HCT116 (cell line): ENCODE measurements around the gene MYCN. TPM values are rescaled to one million over a fixed set of nuclear protein-coding genes. Genes with fewer than 3 reads are reported as not detected.

Source experiments
- ATAC-seq: fragments of 200-7000 bp; cut with Tn5 transposase; 2 replicates; pipeline ENCODE4 v1.9.1; 2020; ENCODE audit warnings: mild to moderate bottlenecking, moderate library complexity
- BruUV-seq: library from RNA; stranded (reverse); fragments of 400-500 nt; replicated peaks from 2 replicates; lab custom pipeline; 2021; lab: Mats Ljungman, UMichigan
- CTCF ChIA-PET: fragments of 300-600 bp; sonication (Branson Sonifier 250); formaldehyde crosslinking; loops from one replicate; lab custom pipeline; 2021; ENCODE audit warnings: antibody characterized with exemption; lab: Charles Lee
- POLR2A ChIA-PET: fragments of 300-600, 350-600 bp; sonication (Branson Sonifier 250); formaldehyde crosslinking; loops from one replicate; lab custom pipeline; 2021; ENCODE audit warnings: antibody characterized with exemption; lab: Charles Lee
- RAD21 ChIA-PET, 2 experiments: fragments of 300-600 bp; sonication (Branson Sonifier 250); formaldehyde crosslinking; loops; one replicate each; lab custom pipeline; 2023; ENCODE audit warnings: low total read pairs in 2 of 2; ENCODE audit not compliant: uncharacterized antibody in 2 of 2, unreplicated experiment in 2 of 2, low non-redundant PET in 1 of 2; lab: Charles Lee
- DNase-seq: peaks from one replicate; pipeline ENCODE4 v3.0.0-alpha.2; 2010; ENCODE audit warnings: low read depth, low spot score
- H2AFZ ChIP-seq: fragments of 200-600 bp; shearing (Covaris generic), sonication (generic); 2 replicates; pipeline ENCODE4 v1.6.1; 2017; ENCODE audit warnings: low read depth, mixed run types, mixed read lengths, antibody characterized with exemption, low read length; ENCODE audit not compliant: poor library complexity, severe bottlenecking
- H3K27ac ChIP-seq: 2 replicates; pipeline ENCODE4 v1.5.1; 2012; ENCODE audit warnings: low read depth, low read length
- H3K27me3 ChIP-seq: fragments of 200-600 bp; sonication (generic); 2 replicates; pipeline ENCODE4 v1.6.1; 2016; ENCODE audit warnings: mixed run types, low read length, mixed read lengths; ENCODE audit not compliant: insufficient read depth
- H3K36me3 ChIP-seq, 2 experiments: fragments of 200-500 bp in 1 of 2; fragments of 200-600 bp in 1 of 2; sonication (Bioruptor generic) in 1 of 2; sonication (generic) in 1 of 2; 2 replicates each; pipeline versions ENCODE4 v1.5.1 to v1.6.1; 2014 to 2016; ENCODE audit warnings: low read length in 2 of 2, inconsistent platforms in 1 of 2, mixed read lengths in 1 of 2, mixed run types in 1 of 2; ENCODE audit not compliant: insufficient read depth in 2 of 2, control insufficient read depth in 1 of 2
- H3K4me1 ChIP-seq, 2 experiments: fragments of 200-600 bp in 1 of 2; sonication (generic) in 1 of 2; 2 replicates each; pipeline versions ENCODE4 v1.5.1 to v1.6.1; 2012 to 2017; ENCODE audit warnings: low read length in 2 of 2, inconsistent platforms in 1 of 2, mild to moderate bottlenecking in 1 of 2, mixed read lengths in 1 of 2, mixed run types in 1 of 2, moderate library complexity in 1 of 2; ENCODE audit not compliant: insufficient read depth in 2 of 2, control insufficient read depth in 1 of 2
- H3K4me2 ChIP-seq: fragments of 200-600 bp; sonication (generic); 2 replicates; pipeline ENCODE4 v1.6.1; 2017; ENCODE audit warnings: mixed run types, low read length, mixed read lengths
- H3K4me3 ChIP-seq, 2 experiments: fragments of 200-600 bp in 1 of 2; sonication (generic) in 1 of 2; replicated peaks in 1 of 2; 2 replicates each; pipeline ENCODE4 v1.5.1; 2011 to 2016; ENCODE audit warnings: low read length in 2 of 2, control low read depth in 1 of 2, low read depth in 1 of 2, mild to moderate bottlenecking in 1 of 2, mixed read lengths in 1 of 2, mixed run types in 1 of 2
- H3K79me2 ChIP-seq: fragments of 200-600 bp; sonication (generic); 2 replicates; pipeline ENCODE4 v1.6.1; 2017; ENCODE audit warnings: mild to moderate bottlenecking, mixed run types, low read length, moderate library complexity, mixed read lengths; ENCODE audit not compliant: insufficient read depth
- H3K9ac ChIP-seq: fragments of 200-600 bp; sonication (generic); 2 replicates; pipeline ENCODE4 v1.6.1; 2016; ENCODE audit warnings: low read length, mixed read lengths
- H3K9me2 ChIP-seq: fragments of 200-600 bp; sonication (generic), shearing (Covaris generic); 2 replicates; pipeline ENCODE4 v1.6.1; 2017; ENCODE audit warnings: mixed run types, mild to moderate bottlenecking, moderate library complexity; ENCODE audit not compliant: insufficient read depth
- H3K9me3 ChIP-seq, 2 experiments: fragments of 200-500 bp in 1 of 2; fragments of 200-600 bp in 1 of 2; sonication (Bioruptor generic) in 1 of 2; sonication (generic) in 1 of 2; 2 replicates each; pipeline ENCODE4 v1.6.1; 2014 to 2017; ENCODE audit warnings: low read length in 2 of 2, mixed read lengths in 2 of 2, inconsistent platforms in 1 of 2, low read depth in 1 of 2, mild to moderate bottlenecking in 1 of 2, mixed run types in 1 of 2, moderate library complexity in 1 of 2; ENCODE audit not compliant: control insufficient read depth in 1 of 2, insufficient read depth in 1 of 2
- H4K20me1 ChIP-seq: fragments of 200-600 bp; sonication (generic), shearing (Covaris generic); 2 replicates; pipeline ENCODE4 v1.6.1; 2017; ENCODE audit warnings: mixed run types, mild to moderate bottlenecking, moderate library complexity; ENCODE audit not compliant: insufficient read depth
- CBX3 ChIP-seq: IDR thresholded peaks from 2 replicates; pipeline ENCODE4 v1.6.1; 2012; ENCODE audit warnings: low read depth
- CEBPB ChIP-seq: IDR thresholded peaks from 2 replicates; pipeline ENCODE4 v1.6.1; 2012; ENCODE audit warnings: low read depth
- CTCF ChIP-seq, 3 experiments: fragments of 200-600 bp in 1 of 3; sonication (generic) in 1 of 3; IDR thresholded peaks in 2 of 3; conservative IDR thresholded peaks in 1 of 3; 2 replicates each; pipeline ENCODE4 v1.5.1; 2012 to 2017; ENCODE audit warnings: low read depth in 2 of 3, low read length in 2 of 3, antibody characterized with exemption in 1 of 3, borderline replicate concordance in 1 of 3, control low read depth in 1 of 3, mild to moderate bottlenecking in 1 of 3, mixed read lengths in 1 of 3, mixed run types in 1 of 3, moderate library complexity in 1 of 3; ENCODE audit not compliant: insufficient read depth in 1 of 3
- EGR1 ChIP-seq: IDR thresholded peaks from 2 replicates; pipeline ENCODE4 v1.6.1; 2012; ENCODE audit warnings: low read depth
- ELF1 ChIP-seq: IDR thresholded peaks from 2 replicates; pipeline ENCODE4 v1.6.1; 2012; ENCODE audit warnings: low read depth, borderline replicate concordance
- EZH2phosphoT487 ChIP-seq: fragments of 200-600 bp; IDR thresholded peaks from 2 replicates; pipeline ENCODE4 v1.6.1; 2018; ENCODE audit warnings: antibody characterized with exemption, borderline replicate concordance
- POLR2A ChIP-seq: IDR thresholded peaks from 2 replicates; pipeline ENCODE4 v1.7.0; 2011; ENCODE audit warnings: borderline replicate concordance; ENCODE audit not compliant: insufficient read depth, insufficient read length; ENCODE audit errors: extremely low read depth
- SIN3A ChIP-seq: IDR thresholded peaks from 2 replicates; pipeline ENCODE4 v1.6.1; 2012; ENCODE audit warnings: low read depth
- SRF ChIP-seq: IDR thresholded peaks from 2 replicates; pipeline ENCODE4 v1.6.1; 2012; ENCODE audit warnings: low read depth
- TCF7L2 ChIP-seq: IDR thresholded peaks from 2 replicates; pipeline ENCODE4 v1.7.0; 2011; ENCODE audit warnings: borderline replicate concordance, inconsistent platforms; ENCODE audit not compliant: insufficient read depth, insufficient read length; ENCODE audit errors: extremely low read depth
- YY1 ChIP-seq: IDR thresholded peaks from 2 replicates; pipeline ENCODE4 v1.6.1; 2011; ENCODE audit warnings: low read length, low read depth, moderate library complexity, mild to moderate bottlenecking; ENCODE audit not compliant: insufficient replicate concordance; ENCODE audit errors: extremely low read depth
- ZNF274 ChIP-seq: fragments of 200-500 bp; sonication (Bioruptor generic); IDR thresholded peaks from 2 replicates; pipeline ENCODE4 v1.6.1; 2014; ENCODE audit warnings: mild to moderate bottlenecking, low read depth, low read length, inconsistent platforms
- intact Hi-C: fragments of 100-400 bp; cut with micrococcal nuclease; formaldehyde crosslinking; loops from 2 replicates; pipeline ENCODE4 v1.10.0; 2022
- total RNA-seq: library from RNA; stranded (reverse); gene quantifications from one replicate; pipeline ENCODE4 v1.2.1, GENCODE V29; 2021; ENCODE audit not compliant: unreplicated experiment

The MYCN gene
- total RNA-seq, 1 experiment from 2014 or later = not detected

DNA sequence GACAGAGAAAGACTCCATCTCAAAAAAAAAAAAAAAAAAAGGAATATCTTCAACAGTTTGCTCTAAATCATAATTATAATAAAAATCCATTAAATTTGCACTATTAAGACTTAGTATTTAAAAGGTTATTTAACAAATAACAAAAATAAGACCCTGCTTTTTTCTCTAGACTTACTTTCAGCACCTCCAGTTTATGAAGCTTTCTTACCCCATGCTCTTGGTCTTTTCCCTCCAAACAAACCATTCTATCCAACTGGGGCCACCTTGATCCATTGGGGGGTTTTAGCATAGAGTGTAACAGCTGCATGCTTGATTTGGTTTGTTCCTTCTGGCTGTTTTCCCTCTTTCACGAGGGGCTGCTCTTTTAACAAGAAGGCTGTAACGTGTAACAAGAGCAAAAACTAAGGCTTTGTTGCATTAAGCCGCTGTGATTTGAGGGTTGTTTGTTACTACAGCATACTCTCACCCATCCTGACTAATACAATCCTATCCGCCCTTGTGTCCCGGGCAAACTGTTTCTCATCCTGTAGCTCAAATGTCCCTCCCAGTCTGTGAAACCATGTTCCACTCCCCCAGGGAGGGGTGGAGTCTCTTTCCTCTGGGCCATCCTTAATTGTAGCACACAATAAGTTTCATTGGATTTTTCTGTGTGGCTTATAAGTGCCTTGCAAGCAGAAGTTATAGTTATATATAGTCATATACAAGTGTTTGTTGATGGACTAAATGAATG lies 9.6 kb upstream of the MYCN start:
- H4K20me1 ChIP-seq = no peaks in the 10 kb centered on the region
- H3K27ac ChIP-seq = no peak overlapping the region
- no peaks in the 10 kb centered on the region for H3K27me3 ChIP-seq
- ChIA-PET POLR2A (no interaction called here), RAD21 (no interaction called here), CTCF (interaction anchor here (1.1 kb wide), 1 partner anchor 9 kb away, joined by 3 read pairs; no protein-coding TSS in a partner anchor)
- intact Hi-C loops = loop anchor here (10.0 kb wide), 1 partner anchor 834 kb away; no protein-coding TSS in a partner anchor
- no peak for TF ChIP-seq CEBPB
- TF ChIP-seq POLR2A = no peak
- no peak for TF ChIP-seq CBX3
- TF ChIP-seq SRF = no peak
- H3K9me3 ChIP-seq = no peaks in the 10 kb centered on the region
- no peak overlapping the region for H3K9ac ChIP-seq
- BruUV-seq = no TSS peak
- H3K36me3 ChIP-seq = no peaks in the 10 kb centered on the region
- H3K79me2 ChIP-seq = no peaks in the 10 kb centered on the region
- H3K9me2 ChIP-seq = no peaks in the 10 kb centered on the region
- DNase-seq (no peak), ATAC-seq (no peak)
- H3K4me2 ChIP-seq = no peak overlapping the region
- H2AFZ ChIP-seq = no peak overlapping the region
- peaks cover 2 to 5% of the 10 kb centered on the region in 2 experiments; a peak in 3 of 4 replicates for H3K4me1 ChIP-seq
- H3K4me3 ChIP-seq = no peak overlapping the region

- no peak for TF ChIP-seq ELF1
- no peak for TF ChIP-seq CBX3
- no peak for TF ChIP-seq CEBPB
- TF ChIP-seq EGR1 = no peak
- no peak for TF ChIP-seq EZH2phosphoT487
- TF ChIP-seq CTCF (IDR thresholded peaks at IDR 0.05 in 2 of 3, conservative IDR thresholded peaks at IDR 0.05 in 1 of 3; ENCODE audit: borderline replicate concordance in 1 of 3, insufficient read depth in 1 of 3, low read depth in 2 of 3, low read length in 2 of 3) = no peak
- no peak for TF ChIP-seq ZNF274
- TF ChIP-seq TCF7L2 = no peak
- no peak for TF ChIP-seq SIN3A
- TF ChIP-seq SRF = no peak
- TF ChIP-seq YY1 = no peak
- H3K9me2 ChIP-seq = no peaks in the 10 kb centered on the region
- H3K36me3 ChIP-seq = no peaks in the 10 kb centered on the region
- H4K20me1 ChIP-seq = no peaks in the 10 kb centered on the region
- no peak overlapping the region for H2AFZ ChIP-seq
- no peak for DNase-seq
- BruUV-seq = no TSS peak
- no peak overlapping the region for H3K4me3 ChIP-seq
- no peak for ATAC-seq
- no peak overlapping the region for H3K4me2 ChIP-seq
- intact Hi-C loops = loop anchor here (10.0 kb wide), 1 partner anchor 833 kb away; no protein-coding TSS in a partner anchor
- RAD21 ChIA-PET = no interaction called here
- H3K27me3 ChIP-seq = no peaks in the 10 kb centered on the region
- peaks cover 2 to 5% of the 10 kb centered on the region in 2 experiments; a peak in 3 of 4 replicates for H3K4me1 ChIP-seq
- CTCF ChIA-PET = interaction anchor here (1.1 kb wide), 1 partner anchor 8 kb away, joined by 3 read pairs; no protein-coding TSS in a partner anchor
- no peaks in the 10 kb centered on the region for H3K79me2 ChIP-seq
- H3K27ac ChIP-seq = no peak overlapping the region
- POLR2A ChIA-PET = no interaction called here
- H3K9ac ChIP-seq = no peak overlapping the region
- no peaks in the 10 kb centered on the region for H3K9me3 ChIP-seq
Observed at GRCh38 chr2:15931319-15931890, 8.9 kb upstream of the MYCN start.
